SH-SY5Y (cell line): ENCODE measurements around the gene RNF144B.

Experiments used
- GATA2 ChIP-seq: IDR thresholded peaks from 2 replicates; pipeline ENCODE4 v1.6.1; 2011; ENCODE audit warnings: mild to moderate bottlenecking, low read depth, low read length
- GATA3 ChIP-seq: IDR thresholded peaks from 2 replicates; pipeline ENCODE4 v1.6.1; 2011; ENCODE audit warnings: low read depth, mild to moderate bottlenecking, low read length, moderate library complexity

GRCh38 chr6:18432180-18432579, 45.0 kb downstream of the RNF144B start:
- TF ChIP-seq GATA2 (no peak), GATA3 (no peak)
